DND-41 (cell line): ENCODE measurements around the gene EGR1.

Experiments used
- ATAC-seq: fragments of 200-7000 bp; cut with Tn5 transposase; 3 replicates; pipeline ENCODE4 v1.9.1; 2021; ENCODE audit warnings: low read depth; ENCODE audit not compliant: insufficient read depth
- DNase-seq: peaks from one replicate; pipeline ENCODE4 v3.0.0-alpha.2; 2020
- H2AFZ ChIP-seq: 2 replicates; pipeline ENCODE4 v1.6.0; 2012; ENCODE audit warnings: low read depth, low read length
- H3K27ac ChIP-seq: 2 replicates; pipeline ENCODE4 v1.5.1; 2012; ENCODE audit warnings: low read length, inconsistent platforms
- H3K27me3 ChIP-seq: fragments of 200-600 bp; sonication (generic); 2 replicates; pipeline ENCODE4 v1.6.0; 2012; ENCODE audit warnings: low read length, mild to moderate bottlenecking, inconsistent platforms; ENCODE audit not compliant: insufficient read depth, poor library complexity
- H3K36me3 ChIP-seq: 2 replicates; pipeline ENCODE4 v1.5.1; 2012; ENCODE audit warnings: low read length, inconsistent platforms; ENCODE audit not compliant: insufficient read depth
- H3K4me1 ChIP-seq: 2 replicates; pipeline ENCODE4 v1.5.1; 2012; ENCODE audit warnings: mild to moderate bottlenecking, low read length; ENCODE audit not compliant: insufficient read depth
- H3K4me2 ChIP-seq: 2 replicates; pipeline ENCODE4 v1.6.0; 2012; ENCODE audit warnings: mild to moderate bottlenecking, moderate library complexity, low read length, inconsistent platforms; ENCODE audit not compliant: insufficient read depth
- H3K4me3 ChIP-seq, 2 experiments: fragments of 200-600 bp in 1 of 2; shearing (Covaris generic) in 1 of 2; 2 replicates each; pipeline ENCODE4 v1.5.1; 2012 to 2016; ENCODE audit warnings: inconsistent platforms in 2 of 2, low read length in 2 of 2, mild to moderate bottlenecking in 2 of 2, low read depth in 1 of 2, moderate library complexity in 1 of 2
- H3K79me2 ChIP-seq: 2 replicates; pipeline ENCODE4 v1.6.0; 2012; ENCODE audit warnings: low read length, inconsistent platforms; ENCODE audit not compliant: insufficient read depth
- H3K9ac ChIP-seq: 2 replicates; pipeline ENCODE4 v1.6.0; 2012; ENCODE audit warnings: low read depth, mild to moderate bottlenecking, inconsistent platforms, low read length, moderate library complexity
- H3K9me3 ChIP-seq: 2 replicates; pipeline ENCODE4 v1.5.1; 2012; ENCODE audit warnings: low read length, moderate library complexity, mild to moderate bottlenecking, inconsistent platforms; ENCODE audit not compliant: insufficient read depth, severe bottlenecking
- H4K20me1 ChIP-seq: 2 replicates; pipeline ENCODE4 v1.6.0; 2012; ENCODE audit warnings: low read length; ENCODE audit not compliant: insufficient read depth
- CTCF ChIP-seq: IDR thresholded peaks from 2 replicates; pipeline ENCODE4 v1.5.1; 2012; ENCODE audit warnings: borderline replicate concordance, low read length, moderate library complexity, mild to moderate bottlenecking; ENCODE audit not compliant: poor library complexity, severe bottlenecking; ENCODE audit errors: extremely low read depth
- EZH2 ChIP-seq: IDR thresholded peaks from 3 replicates; pipeline ENCODE4 v1.6.1; 2012; ENCODE audit warnings: borderline replicate concordance, low read depth, mild to moderate bottlenecking, moderate library complexity, low read length, inconsistent platforms; ENCODE audit not compliant: severe bottlenecking

EGR1 gene

GRCh38 chr5:138444078-138444773 lies 21.1 kb upstream of the EGR1 start:
- H3K36me3 ChIP-seq = no peaks in the 10 kb centered on the region
- no peaks in the 10 kb centered on the region for H3K9me3 ChIP-seq
- TF ChIP-seq CTCF = no peak
- no peak for TF ChIP-seq EZH2
- H3K9ac ChIP-seq = no peak overlapping the region
- no peak overlapping the region for H3K4me2 ChIP-seq
- no peak for DNase-seq
- no peaks in the 10 kb centered on the region for H3K27me3 ChIP-seq
- peaks cover 13% of the 10 kb centered on the region for H3K4me1 ChIP-seq
- ATAC-seq = no peak
- no peak overlapping the region for H2AFZ ChIP-seq
- H4K20me1 ChIP-seq = no peaks in the 10 kb centered on the region; the same call in 1 of the 2 replicates
- H3K27ac ChIP-seq = no peak overlapping the region
- H3K79me2 ChIP-seq = no peaks in the 10 kb centered on the region
- H3K4me3 ChIP-seq = no peak overlapping the region

GRCh38 chr5:138444774-138445546 lies 20.3 kb upstream of the EGR1 start:
- H2AFZ ChIP-seq = no peak overlapping the region
- H3K9me3 ChIP-seq = no peaks in the 10 kb centered on the region
- no peaks in the 10 kb centered on the region for H3K36me3 ChIP-seq
- no peak overlapping the region for H3K27ac ChIP-seq
- TF ChIP-seq EZH2 = no peak
- no peaks in the 10 kb centered on the region; the same call in 1 of the 2 replicates for H4K20me1 ChIP-seq
- H3K4me2 ChIP-seq = no peak overlapping the region
- H3K4me1 ChIP-seq = peaks cover 10% of the 10 kb centered on the region
- no peaks in the 10 kb centered on the region for H3K79me2 ChIP-seq
- no peak for DNase-seq
- no peak overlapping the region for H3K4me3 ChIP-seq
- H3K27me3 ChIP-seq = no peaks in the 10 kb centered on the region
- no peak for ATAC-seq
- H3K9ac ChIP-seq = no peak overlapping the region

- Histone ChIP-seq H2AFZ (no peak overlapping the region), H3K4me2 (no peak overlapping the region), H3K4me1 (peaks cover 8% of the 10 kb centered on the region), H3K9me3 (no peaks in the 10 kb centered on the region), H4K20me1 (no peaks in the 10 kb centered on the region; the same call in 1 of the 2 replicates), H3K9ac (no peak overlapping the region), H3K27me3 (no peaks in the 10 kb centered on the region), H3K27ac (no peak overlapping the region), H3K36me3 (no peaks in the 10 kb centered on the region), H3K79me2 (no peaks in the 10 kb centered on the region), H3K4me3 (no peak overlapping the region)
- no peak for ATAC-seq
- DNase-seq = no peak
- no peak for TF ChIP-seq EZH2
- TF ChIP-seq CTCF = no peak
Observed at GRCh38 chr5:138445547-138446271, 19.6 kb upstream of the EGR1 start.

- Histone ChIP-seq H3K9ac (no peak overlapping the region), H3K4me2 (no peak overlapping the region), H3K27ac (no peak overlapping the region), H3K4me1 (peaks cover 8% of the 10 kb centered on the region), H3K27me3 (no peaks in the 10 kb centered on the region), H3K79me2 (no peaks in the 10 kb centered on the region), H3K9me3 (no peaks in the 10 kb centered on the region), H2AFZ (no peak overlapping the region), H3K4me3 (no peak overlapping the region), H3K36me3 (no peaks in the 10 kb centered on the region), H4K20me1 (no peaks in the 10 kb centered on the region; the same call in 1 of the 2 replicates)
- no peak for DNase-seq
- no peak for TF ChIP-seq EZH2
- TF ChIP-seq CTCF = no peak
- ATAC-seq = no peak
Observed at GRCh38 chr5:138448070-138448469, 17.2 kb upstream of the EGR1 start.
